NCI-H1417 (cell line): Measurements from ENCODE around the gene CCDC69.
"Not testable (repeated sequence)": the region's sequence is repeated elsewhere in the genome, so short reads cannot be mapped to it uniquely, and the experiment has no call there.

ENCODE experiments used
- DNase-seq, 3 experiments: peaks; one replicate each; lab custom pipeline; 2025; lab: John Stamatoyannopoulos, UW

The CCDC69 gene

DNA sequence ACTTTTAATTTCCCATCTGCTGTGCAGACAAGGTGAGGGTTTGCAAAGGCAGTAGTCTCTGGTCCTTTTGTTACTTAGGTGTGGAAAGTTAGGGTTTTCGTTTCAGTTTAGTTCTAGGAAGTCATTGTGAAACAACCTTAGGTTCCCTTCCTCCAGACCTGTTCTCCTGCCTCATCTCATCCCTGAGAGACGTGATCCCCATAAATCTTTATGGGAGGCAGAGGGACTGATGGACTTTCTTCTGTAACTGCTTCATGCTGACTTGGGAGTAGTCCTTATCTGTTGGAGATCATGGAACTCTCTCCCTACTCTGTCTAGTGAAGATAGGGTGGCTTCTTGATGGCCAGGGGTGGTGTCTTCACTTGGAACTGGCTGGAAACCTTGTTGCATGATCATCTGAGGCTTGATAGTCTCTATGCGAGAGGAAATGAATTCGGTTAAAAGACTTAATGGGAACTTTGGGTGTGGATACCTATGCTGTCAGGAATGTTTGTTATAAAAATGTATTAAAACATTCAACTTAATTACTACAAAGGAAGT lies 21.9 kb upstream of the CCDC69 start:
- no peak for DNase-seq

DNA sequence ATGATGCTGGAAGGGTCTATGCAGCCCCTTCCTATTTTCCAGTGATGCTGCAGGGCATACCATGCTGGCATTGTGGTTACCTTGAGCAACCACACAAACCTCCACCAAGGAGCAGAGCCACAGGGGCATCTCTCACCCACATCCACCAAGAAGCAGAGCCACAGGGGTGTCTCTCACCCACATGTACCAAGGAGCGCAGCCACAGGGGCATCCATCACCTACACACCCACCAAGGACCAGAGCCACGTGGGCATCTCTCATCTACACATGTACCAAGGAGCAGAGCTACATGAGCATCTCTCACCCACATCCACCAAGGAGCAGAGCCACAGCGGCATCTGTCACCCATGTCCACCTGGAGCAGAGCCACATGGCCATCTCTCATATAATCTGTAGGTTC lies 20.3 kb upstream of the CCDC69 start:
- DNase-seq, result no peak

DNA sequence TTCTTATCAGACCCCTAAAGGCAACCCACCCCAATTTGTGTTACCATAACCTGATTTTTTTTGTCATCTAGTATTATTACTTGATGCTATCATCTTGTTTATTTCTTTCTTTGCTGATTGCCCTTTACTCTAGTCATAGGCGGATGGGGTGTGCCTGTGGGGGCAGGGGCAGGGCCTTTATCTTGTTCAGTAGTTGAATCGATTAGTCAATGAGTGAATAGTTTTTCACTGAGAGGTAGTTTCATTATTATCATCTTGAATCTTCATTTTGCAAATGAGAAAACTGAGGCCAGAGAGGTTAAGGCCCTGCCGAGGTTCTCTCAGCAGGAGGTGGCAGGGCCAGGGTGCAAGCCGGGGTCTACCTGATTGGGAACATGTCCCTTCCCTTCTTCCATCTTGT lies 19.7 kb upstream of the CCDC69 start:
- no peak for DNase-seq

DNA sequence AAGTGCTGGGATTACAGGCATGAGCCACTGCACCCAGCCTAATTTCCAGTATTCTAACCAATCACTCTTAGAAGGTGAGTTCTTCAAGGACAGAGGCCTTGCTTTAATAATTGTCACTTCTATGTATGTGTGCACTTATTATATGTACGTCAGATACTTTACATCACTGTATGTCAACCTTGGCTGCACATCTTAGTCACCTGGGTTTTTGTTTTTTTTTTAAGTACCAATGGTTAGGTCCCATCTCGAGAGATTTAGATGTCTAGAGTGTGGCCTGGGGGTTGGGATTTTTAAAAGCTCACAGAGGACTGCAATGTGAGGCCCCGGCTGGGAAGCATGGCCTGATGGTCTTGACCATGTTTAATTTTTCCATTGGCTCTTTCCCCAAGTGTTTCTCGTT lies 19.2 kb upstream of the CCDC69 start:
- no peak for DNase-seq

DNA sequence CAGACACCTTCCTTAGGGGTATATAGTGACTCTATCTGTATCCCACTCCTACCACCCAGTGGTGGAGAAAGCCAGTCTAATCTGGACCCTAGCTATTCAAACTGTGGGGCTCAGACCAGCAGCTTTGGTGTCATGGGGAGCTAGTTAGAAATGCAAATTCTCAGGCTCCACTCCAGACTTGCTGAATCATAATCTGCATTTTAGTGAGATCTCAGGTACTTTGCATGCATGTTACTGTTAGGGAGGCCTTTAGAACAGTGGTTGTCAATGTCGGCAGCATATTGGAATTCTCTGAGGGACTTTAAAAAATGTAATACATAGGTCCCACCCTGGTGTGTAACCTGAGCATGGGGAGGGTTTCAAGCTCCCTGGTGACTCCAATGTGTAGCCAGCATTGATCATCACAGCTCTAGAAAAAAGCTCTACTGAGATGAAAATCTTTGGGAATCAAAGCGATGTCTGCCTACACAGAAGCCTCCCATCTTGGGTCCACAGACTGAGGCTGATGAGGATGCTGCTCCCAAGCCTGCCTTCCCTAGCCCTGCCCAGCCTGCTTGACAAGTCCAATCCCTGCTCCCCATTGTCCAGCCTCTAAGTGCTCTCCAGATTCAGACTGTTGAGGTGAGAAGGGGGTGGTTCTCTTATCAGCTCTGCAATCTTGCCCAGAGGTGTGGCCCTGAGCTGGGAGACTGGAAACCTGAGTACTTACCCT lies 17.2 kb upstream of the CCDC69 start:
- DNase-seq, result peak in 1 of 3 experiments; percentile 91

DNA sequence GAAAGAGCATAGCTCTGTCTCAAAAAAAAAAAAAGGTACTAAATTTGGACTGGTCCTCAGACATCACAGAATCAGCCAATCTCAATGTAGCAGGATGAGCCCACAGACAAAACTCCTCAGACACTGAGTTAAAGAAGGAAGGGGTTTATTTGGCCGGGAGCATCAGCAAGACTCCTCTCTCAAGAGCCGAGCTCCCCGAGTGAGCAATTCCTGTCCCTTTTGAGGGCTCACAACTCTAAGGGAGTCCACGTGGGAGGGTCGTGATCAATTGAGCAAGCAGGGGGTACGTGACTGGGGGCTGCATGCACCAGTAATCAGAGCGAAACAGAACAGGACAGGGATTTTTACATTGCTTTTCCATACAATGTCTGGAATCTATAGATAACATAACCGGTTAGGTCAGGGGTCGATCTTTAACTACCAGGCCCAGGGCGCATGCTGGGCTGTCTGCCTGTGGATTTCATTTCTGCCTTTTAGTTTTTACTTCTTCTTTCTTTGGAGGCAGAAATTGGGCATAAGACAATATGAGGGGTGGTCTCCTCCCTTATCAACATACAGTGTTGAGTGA lies 16.5 kb upstream of the CCDC69 start:
- not testable (repeated sequence) for DNase-seq

DNA sequence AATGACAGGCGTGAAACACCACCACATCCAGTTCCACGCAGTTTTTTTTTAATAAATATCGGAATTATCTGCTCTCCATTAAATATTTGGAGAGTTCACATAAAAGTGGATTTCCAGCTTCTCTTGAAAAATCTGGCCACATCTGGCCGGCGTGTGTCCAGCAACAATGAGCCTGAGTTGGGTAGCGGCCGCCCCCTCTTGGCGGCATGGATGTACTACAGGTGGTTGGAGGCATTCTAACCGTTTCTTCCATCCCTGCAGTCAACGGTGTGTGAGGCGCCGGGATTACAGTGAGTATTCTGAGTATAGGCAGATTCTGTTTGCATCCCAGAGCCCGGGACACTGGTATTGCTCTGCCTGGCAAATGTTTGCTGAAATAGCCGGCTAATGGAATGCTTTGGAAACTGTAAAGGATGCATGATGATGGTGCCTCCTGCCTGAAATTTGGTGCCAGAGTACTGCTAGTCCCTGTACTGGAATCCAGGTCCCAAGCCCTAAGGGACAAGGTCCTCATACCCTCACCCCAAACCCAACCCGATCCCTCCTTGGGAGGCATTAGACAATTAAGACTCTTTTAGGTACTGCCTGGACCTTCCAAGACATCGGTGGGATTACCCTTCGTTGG lies 15.5 kb upstream of the CCDC69 start:
- DNase-seq, result peak; percentile 11 to 46 (median 44)

DNA sequence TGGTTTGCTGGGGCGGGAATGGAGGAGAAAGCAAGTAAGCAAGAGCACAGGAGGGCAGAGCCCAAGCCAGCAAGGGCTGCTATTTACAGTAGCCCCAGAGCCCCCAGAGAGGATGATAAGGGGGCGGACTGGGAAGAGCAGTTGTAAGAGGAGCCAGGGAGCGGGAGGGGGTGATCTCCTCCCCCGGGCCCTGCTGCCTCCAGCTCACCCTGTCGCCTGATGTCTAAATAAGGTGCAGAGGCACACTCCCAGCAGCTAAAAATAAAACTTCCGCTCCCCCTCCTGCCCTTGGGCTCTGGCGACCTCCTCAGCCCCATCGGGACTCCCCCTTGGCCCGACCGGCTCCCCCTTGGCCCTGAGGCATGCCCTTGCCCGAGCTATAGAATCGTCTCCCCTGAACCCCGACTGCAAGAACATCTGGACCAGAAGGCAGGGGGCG lies 14.4 kb upstream of the CCDC69 start:
- no peak for DNase-seq

DNA sequence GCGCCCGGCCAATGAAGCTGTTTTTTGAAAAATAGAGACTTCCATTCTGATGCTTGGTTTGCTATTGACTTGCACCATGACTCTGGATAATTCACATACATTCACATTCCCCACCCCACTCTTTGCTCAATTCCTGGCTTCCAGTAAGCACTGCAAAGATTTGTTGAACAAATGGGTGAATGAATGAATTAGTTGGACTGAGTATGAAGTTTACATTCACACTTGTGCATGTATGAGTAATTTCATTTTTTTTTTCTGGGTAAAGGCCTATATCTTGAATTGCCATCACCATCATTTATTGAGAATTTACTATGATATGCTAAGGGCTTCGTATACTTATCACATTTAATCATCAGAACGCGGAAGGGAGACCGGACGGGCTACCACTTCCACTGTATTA lies 13.8 kb upstream of the CCDC69 start:
- DNase-seq, result no peak

DNA sequence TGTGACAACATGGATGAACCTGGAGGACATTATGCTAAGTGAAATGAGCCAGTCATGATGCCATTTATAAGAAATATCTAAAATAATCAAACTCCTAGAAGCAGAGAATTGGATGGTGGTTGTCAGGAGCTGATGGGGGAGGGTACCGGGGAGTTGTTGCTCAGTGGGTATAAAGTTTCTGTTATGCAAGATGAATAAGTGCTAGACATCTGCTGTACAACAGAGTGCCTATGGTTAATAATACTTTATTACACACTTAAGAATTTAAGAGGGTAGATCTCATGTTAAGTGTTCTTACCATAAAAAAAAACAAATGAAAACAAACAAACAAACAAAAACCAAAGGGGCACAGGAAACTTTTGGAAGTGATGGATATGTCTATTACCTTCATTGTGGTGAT lies 13.0 kb upstream of the CCDC69 start:
- no peak for DNase-seq

DNA sequence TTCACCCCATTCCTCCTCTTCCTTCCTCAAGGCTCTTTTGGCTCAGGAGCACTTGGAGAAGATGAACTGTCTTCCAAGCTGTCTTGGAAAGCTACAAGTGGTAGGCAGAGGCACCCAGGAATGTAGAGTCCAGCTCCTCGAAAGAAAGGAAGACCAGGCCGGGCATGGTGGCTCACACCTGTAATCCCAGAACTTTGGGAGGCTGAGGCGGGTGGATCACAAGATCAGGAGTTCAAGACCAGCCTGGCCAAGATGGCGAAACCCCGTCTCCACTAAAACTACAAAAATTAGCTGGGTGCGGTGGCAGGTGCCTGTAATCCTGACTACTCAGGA lies 11.3 kb upstream of the CCDC69 start:
- not testable (repeated sequence) for DNase-seq

DNA sequence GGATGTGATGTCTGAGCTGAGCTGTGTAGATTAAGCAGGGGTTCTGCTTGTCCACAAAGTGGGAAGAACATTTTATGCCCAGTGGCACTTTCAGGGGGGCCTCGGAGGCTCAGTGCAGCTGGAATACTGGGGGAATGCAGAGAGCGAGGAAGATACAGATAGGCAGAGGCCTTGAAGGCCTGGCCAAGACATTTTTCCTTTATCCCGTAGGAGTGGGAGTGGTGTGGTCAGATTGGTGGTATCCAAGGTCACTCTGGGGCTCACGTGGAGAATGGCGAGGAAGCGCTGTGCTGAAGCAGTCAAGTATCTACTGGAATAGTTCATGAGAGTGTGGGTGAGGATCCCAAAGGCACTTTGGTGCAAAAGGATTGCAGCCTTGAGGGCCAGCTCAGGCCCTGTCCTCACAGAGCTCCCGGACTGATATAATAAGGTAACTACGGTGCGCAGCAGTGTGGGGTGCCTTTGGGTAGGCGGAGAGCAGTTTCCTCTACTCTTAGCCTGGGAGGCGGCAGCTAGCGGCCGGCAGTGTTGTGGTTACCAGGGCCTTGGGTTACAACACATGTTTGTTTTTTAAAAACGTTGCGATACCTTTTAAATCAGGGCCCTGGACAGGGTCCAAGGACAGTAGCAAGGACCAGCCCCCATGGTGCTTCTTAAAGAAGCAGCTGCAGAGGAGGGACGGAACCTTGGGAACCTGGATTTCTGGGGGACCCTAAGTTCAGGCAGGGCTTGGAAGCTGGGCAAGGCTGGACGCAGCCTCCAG lies 10.8 kb upstream of the CCDC69 start:
- DNase-seq, result no peak

DNA sequence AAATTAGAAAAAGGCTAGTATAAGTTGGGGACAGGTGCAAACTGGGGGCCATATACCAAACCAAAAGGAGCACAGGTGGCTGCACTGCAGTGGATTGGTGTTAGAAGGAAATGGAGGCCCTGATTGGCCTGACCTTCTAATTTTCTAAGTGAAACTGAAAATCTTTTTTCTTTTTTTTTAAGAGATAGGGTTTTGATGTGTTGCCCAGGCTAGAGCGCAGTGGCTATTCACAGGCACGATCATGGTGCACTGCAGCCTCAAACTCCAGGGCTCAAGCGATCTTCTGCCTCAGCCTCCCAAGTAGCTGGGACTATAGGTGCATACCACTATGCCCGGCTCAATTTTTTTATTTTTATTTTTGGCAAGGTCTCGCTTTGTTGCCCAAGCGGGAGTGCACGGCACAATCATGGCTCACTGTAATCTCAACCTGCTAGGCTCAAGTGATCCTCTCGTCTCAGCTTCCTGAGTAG lies 9.8 kb upstream of the CCDC69 start:
- no peak for DNase-seq

DNA sequence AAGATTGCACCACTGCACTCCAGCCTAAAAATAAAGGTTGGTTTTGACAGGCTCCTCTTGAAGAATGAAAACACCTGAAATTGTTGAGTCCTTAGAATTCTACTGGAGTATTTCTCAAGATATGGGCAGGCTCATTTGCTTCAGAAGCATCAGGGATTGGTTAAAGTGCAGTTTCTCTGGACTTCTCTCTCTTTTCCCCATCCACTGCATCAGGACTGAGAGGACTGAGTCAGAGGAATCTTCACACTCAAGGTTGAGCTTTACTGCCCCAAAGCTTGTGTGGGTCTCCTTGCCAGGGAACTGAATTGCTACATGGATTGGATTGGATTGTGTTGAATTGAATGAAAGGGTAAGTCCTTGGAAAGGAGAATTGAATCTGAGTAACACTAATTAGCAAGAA lies 7.5 kb upstream of the CCDC69 start:
- no peak for DNase-seq

DNA sequence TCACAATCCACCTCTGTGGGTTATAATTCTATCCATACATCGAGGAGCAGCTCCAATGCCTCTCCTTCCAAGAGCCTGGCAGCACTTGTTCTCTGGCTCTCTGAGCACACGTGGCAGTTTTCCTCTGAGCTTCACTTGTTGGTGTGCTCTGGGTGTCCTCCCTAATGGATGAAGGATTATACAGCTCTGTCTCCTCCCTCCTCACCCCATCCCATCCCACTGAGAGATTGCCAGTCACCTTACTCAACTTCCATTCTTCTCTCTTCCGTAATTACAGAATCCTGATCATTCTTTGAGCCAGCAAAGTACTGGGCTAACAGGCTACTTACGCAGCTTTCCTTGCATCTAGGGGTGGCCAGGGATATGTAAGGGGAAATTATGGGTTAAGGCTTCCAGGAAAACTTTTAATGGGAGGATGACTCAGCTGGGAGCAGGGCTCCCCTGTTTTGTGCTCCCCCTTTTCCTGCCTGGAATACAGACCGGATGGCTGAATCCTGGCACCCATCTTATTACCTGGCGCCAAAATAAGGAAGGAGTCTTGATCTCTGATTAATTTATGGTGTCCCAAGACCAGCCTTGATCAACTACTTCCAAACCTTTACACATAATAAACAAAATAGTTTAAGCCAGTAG lies 6.3 kb upstream of the CCDC69 start:
- DNase-seq, result no peak

DNA sequence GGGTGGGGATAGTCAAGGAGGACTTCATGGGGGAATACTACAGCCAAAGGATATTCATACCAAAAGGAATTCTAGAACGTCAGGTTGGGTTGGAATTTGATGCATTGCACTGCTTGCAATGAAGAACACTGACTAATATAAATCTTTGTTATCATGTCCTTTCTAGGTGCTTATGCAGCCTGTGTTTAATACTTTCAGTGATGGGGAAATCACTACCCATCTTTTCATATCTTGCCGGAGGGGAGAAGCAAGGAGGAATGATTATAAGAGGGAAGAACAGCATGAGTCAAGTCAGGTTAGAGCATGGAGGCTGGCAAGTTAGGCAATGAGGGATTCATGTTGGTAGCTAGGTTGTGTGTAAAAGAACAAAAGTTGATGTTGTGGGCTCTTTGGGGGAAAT lies 5.1 kb upstream of the CCDC69 start:
- DNase-seq, result no peak

DNA sequence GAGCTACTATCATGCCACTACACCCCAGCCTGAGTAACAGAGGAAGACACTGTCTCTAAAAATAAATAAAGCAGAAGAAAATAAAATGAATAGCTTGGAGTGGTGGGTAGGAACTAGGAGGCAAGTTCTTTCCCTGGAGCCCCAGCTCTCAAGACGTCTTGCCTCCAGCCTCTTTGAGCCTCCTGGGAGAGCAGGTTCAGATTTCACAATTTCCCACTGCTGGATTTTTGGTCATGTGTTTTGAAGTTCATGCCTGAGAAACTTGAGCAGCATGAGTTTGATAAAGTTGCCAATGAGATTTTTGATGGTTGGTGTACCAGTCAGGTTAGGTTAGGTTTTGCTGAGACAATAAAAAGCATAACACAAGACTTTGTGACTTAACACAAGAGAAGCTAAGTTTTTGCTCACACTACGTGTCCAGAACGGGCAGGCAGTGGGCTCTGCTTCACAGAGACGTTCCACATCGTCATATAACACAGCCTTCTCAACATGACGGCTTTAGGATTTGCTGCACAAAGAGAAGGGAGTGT lies 4.1 kb upstream of the CCDC69 start:
- DNase-seq, result no peak

DNA sequence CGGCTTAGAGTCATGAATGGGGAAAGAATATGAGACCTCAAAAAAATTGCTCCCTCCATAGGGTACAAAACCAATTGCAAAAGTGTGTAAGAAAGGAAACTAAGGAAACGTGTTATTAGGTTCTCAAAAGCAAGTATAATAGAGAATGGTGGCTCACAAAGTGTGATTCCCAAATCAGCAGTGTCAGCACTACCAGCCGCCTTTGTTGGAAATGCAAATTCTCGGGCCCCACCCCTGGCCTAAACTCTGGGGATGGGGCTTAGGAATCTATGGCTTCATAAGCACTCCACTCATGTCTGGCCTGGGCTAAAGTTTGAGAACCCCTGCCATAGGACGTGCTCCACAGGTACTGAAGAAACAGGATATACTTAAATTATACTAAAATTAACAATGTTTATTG lies 1.6 kb upstream of the CCDC69 start:
- DNase-seq, result no peak

DNA sequence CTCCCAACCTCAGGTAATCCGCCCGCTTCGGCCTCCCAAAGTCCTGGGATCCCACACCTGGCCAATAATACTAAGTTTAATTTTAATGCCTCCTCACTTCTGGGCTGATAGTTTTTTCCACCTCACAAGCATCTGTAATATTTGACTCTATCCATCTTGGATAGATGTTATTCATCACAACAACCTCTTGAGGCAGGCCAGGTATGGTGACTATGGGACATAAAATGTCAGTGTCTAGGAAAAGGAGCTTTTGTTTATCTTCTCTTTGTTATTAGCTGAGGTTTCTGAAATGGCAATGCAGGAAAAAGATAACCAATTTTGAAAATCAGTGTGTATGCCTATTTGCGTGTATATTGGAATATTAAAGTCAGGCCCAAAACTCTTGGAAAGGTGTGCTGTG lies 1.2 kb upstream of the CCDC69 start:
- DNase-seq, result no peak

DNA sequence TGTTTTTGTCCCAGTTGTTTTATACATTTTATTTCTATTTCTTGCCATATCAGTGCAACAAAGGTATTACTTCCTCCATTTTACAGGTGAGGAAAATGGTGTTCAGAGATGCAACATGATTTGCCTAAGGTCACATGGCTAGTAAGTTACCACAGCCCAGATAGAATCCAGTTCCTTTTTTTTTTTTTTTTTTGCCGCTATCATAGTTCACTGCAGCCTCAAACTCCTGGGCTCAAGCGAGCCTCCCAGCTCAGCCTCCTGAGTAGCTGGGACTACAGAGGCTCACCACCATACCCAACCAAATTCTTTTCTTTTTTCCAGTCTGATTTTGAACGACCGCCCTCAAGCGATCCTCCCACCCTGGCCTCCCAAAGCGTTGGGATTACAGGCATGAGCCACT lies 480 bp upstream of the CCDC69 start:
- no peak for DNase-seq

DNA sequence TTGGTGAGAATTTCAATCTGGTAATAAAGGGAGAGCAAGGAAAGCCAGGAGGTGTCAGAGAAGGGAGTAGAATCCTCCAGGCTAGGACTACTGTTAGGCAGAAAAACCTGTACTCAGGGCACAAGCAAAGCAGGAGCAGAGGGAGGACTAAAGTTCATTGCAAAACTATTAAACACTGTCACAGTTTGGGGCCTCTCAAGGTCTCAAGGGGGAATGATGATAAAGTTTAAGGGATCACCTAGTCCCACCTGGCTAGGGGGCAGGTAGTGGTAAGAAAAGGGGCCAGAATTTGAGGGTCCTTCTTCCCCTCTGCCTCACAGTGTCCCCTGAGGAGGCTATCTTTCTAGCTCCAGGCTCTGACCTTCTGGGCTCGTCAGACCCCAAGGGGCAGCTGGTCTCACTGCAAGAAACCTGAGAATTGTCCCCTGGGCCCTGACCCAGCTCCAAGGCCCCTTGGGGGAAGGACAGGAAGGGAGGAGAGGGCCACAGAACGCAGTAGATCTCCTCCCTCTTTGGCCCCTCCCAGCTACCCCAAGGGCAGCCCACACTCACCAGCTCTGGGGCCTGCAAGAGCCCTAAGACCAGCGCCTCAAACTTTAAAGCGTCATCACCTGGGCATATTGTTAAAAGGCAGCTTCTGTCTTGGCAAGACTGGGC lies 974 bp downstream of the CCDC69 start:
- no peak for DNase-seq
